Vagina (tissue), 2 donors: ENCODE data around the gene PORCN. TPM values are rescaled to one million over a fixed set of nuclear protein-coding genes. Genes with fewer than 3 reads are reported as not detected.

ENCODE experiments used
- DNase-seq, 2 donors: peaks; one replicate each; pipeline ENCODE4 v3.0.0-alpha.2; 2017; ENCODE audit errors: extremely low spot score in 2 of 2
- H3K27ac ChIP-seq: fragments of 200-600 bp; sonication (generic); one replicate; pipeline ENCODE4 v1.5.1; 2019
- H3K27me3 ChIP-seq: fragments of 200-600 bp; sonication (generic); one replicate; pipeline ENCODE4 v1.5.1; 2019
- H3K36me3 ChIP-seq, 2 donors: fragments of 200-600 bp; sonication (generic); one replicate each; pipeline ENCODE4 v1.5.1; 2017 to 2019
- H3K4me1 ChIP-seq: fragments of 200-600 bp; sonication (generic); one replicate; pipeline ENCODE4 v1.5.1; 2019
- H3K4me3 ChIP-seq, 2 donors: fragments of 200-600 bp; sonication (generic); 1 replicate in 1 of 2; 2 replicates in 1 of 2; pipeline ENCODE4 v1.5.1; 2016 to 2019
- H3K9me3 ChIP-seq: fragments of 200-600 bp; sonication (generic); one replicate; pipeline ENCODE4 v1.5.1; 2019
- CTCF ChIP-seq, 3 experiments: fragments of 450-650 bp in 2 of 3; fragments of 200-600 bp in 1 of 3; sonication (generic) in 1 of 3; IDR thresholded peaks; one replicate each; pipeline ENCODE4 v1.5.1; 2017 to 2019; ENCODE audit warnings: antibody characterized with exemption in 3 of 3, mild to moderate bottlenecking in 2 of 3, moderate library complexity in 2 of 3
- POLR2A ChIP-seq, 2 donors: fragments of 450-650 bp; IDR thresholded peaks; one replicate each; pipeline ENCODE4 v1.6.1; 2017; ENCODE audit warnings: antibody characterized with exemption in 2 of 2, mild to moderate bottlenecking in 2 of 2, moderate library complexity in 2 of 2
- POLR2AphosphoS5 ChIP-seq, 2 donors: sonication (generic); formaldehyde crosslinking; IDR thresholded peaks; one replicate each; pipeline ENCODE4 v1.9.0; 2017; ENCODE audit warnings: antibody characterized with exemption in 2 of 2, mild to moderate bottlenecking in 2 of 2, low read depth in 1 of 2; ENCODE audit not compliant: insufficient read depth in 1 of 2
- intact Hi-C: fragments of 100-400 bp; cut with DNase I; formaldehyde crosslinking; loops from one replicate; pipeline ENCODE4 v1.15.1; 2023
- total RNA-seq: library from RNA; depleted of rRNA; stranded (reverse); fragments of >200 nt; gene quantifications from one replicate; pipeline ENCODE4 v1.2.3, GENCODE V29; 2016

Gene PORCN
- 15.7 TPM for total RNA-seq

- H3K9me3 ChIP-seq = no peaks in the 10 kb centered on the region
- peaks cover 6% of the 10 kb centered on the region for H3K4me1 ChIP-seq
- no peaks in the 10 kb centered on the region for H3K36me3 ChIP-seq
- H3K27ac ChIP-seq = peak within 1 kb of the TSS; percentile 66
- H3K27me3 ChIP-seq = no peaks in the 10 kb centered on the region
- intact Hi-C loops = no loop called here
- peak in 1 of 2 donors; percentile 76 for TF ChIP-seq POLR2AphosphoS5 (IDR thresholded peaks at IDR 0.05; ENCODE audit: insufficient read depth in 1 of 2, low read depth in 1 of 2)
- no peak for TF ChIP-seq CTCF (IDR thresholded peaks at IDR 0.05)
- peak in 1 of 2 donors; percentile 6 for TF ChIP-seq POLR2A (IDR thresholded peaks at IDR 0.05)
- no peak for DNase-seq
- H3K4me3 ChIP-seq = peak within 1 kb of the TSS; percentile 56 to 68
These were observed at the start of gene PORCN for GRCh38 chrX:48508400-48509244. Gene PORCN, plus strand, starts transcription at chrX:48508992. Its CDS starts 829 bp downstream, at chrX:48509821.

GRCh38 chrX:48459483-48459882, 49.3 kb upstream of the PORCN start:
- no peak for TF ChIP-seq CTCF (IDR thresholded peaks at IDR 0.05)
- TF ChIP-seq POLR2A (IDR thresholded peaks at IDR 0.05) = no peak
- no peak for TF ChIP-seq POLR2AphosphoS5 (IDR thresholded peaks at IDR 0.05; ENCODE audit: insufficient read depth in 1 of 2, low read depth in 1 of 2)
- Histone ChIP-seq H3K4me3 (no peak overlapping the region), H3K36me3 (no peaks in the 10 kb centered on the region), H3K27me3 (no peaks in the 10 kb centered on the region), H3K4me1 (no peaks in the 10 kb centered on the region), H3K9me3 (no peaks in the 10 kb centered on the region), H3K27ac (no peak overlapping the region)
- intact Hi-C loops = no loop called here
- DNase-seq = no peak

GRCh38 chrX:48460031-48460430, 48.8 kb upstream of the PORCN start:
- DNase-seq = no peak
- H3K27ac ChIP-seq = no peak overlapping the region
- no peaks in the 10 kb centered on the region for H3K9me3 ChIP-seq
- no peaks in the 10 kb centered on the region for H3K36me3 ChIP-seq
- no peak for TF ChIP-seq POLR2A (IDR thresholded peaks at IDR 0.05)
- no peak for TF ChIP-seq POLR2AphosphoS5 (IDR thresholded peaks at IDR 0.05; ENCODE audit: insufficient read depth in 1 of 2, low read depth in 1 of 2)
- TF ChIP-seq CTCF (IDR thresholded peaks at IDR 0.05) = no peak
- H3K27me3 ChIP-seq = no peaks in the 10 kb centered on the region
- no peaks in the 10 kb centered on the region for H3K4me1 ChIP-seq
- intact Hi-C loops = no loop called here
- no peak overlapping the region for H3K4me3 ChIP-seq

GRCh38 chrX:48460606-48461005, 48.2 kb upstream of the PORCN start:
- H3K27me3 ChIP-seq = no peaks in the 10 kb centered on the region
- no peak overlapping the region for H3K27ac ChIP-seq
- no peak for TF ChIP-seq CTCF (IDR thresholded peaks at IDR 0.05)
- no peak for TF ChIP-seq POLR2A (IDR thresholded peaks at IDR 0.05)
- TF ChIP-seq POLR2AphosphoS5 (IDR thresholded peaks at IDR 0.05; ENCODE audit: insufficient read depth in 1 of 2, low read depth in 1 of 2) = no peak
- no peak for DNase-seq
- intact Hi-C loops = no loop called here
- H3K36me3 ChIP-seq = no peaks in the 10 kb centered on the region
- no peaks in the 10 kb centered on the region for H3K4me1 ChIP-seq
- no peak overlapping the region for H3K4me3 ChIP-seq
- H3K9me3 ChIP-seq = no peaks in the 10 kb centered on the region

DNA sequence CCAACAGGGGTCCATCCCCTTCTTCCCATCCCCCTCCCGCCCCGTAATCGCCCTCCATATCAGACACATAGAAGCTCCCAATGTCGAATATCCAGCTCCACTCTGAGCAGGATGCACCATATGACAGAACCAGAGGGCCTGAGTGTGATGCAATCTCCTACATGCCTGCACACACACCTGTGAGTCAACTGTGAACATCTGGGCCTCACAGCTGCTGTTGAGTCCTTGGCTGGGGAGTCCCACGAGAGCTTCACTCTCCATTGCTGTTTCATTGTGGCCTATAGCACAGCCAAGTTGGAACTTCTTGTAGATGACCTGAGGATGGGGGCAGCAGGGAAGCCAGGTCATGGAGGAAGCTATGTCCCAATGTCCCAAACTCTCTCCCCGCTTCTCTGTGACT, 47.0 kb upstream of the PORCN start:
- TF ChIP-seq POLR2AphosphoS5 (IDR thresholded peaks at IDR 0.05; ENCODE audit: insufficient read depth in 1 of 2, low read depth in 1 of 2) = no peak
- no peak for TF ChIP-seq CTCF (IDR thresholded peaks at IDR 0.05)
- TF ChIP-seq POLR2A (IDR thresholded peaks at IDR 0.05) = no peak
- Histone ChIP-seq H3K4me1 (no peaks in the 10 kb centered on the region), H3K4me3 (no peak overlapping the region), H3K27ac (no peak overlapping the region), H3K36me3 (no peaks in the 10 kb centered on the region), H3K27me3 (no peaks in the 10 kb centered on the region), H3K9me3 (no peaks in the 10 kb centered on the region)
- DNase-seq = no peak
- intact Hi-C loops = no loop called here
